IMR-90 (cell line): ENCODE results near the gene UTP14A. TPM values are rescaled to one million over a fixed set of nuclear protein-coding genes. Genes with fewer than 3 reads are reported as not detected.

Source experiments
- ATAC-seq: fragments of 200-7000 bp; cut with Tn5 transposase; 2 replicates; pipeline ENCODE4 v1.9.1; 2020; ENCODE audit warnings: low read depth, mild to moderate bottlenecking, moderate library complexity
- BruUV-seq: library from RNA; stranded (reverse); fragments of 400-500 nt; replicated peaks from 2 replicates; lab custom pipeline; 2021; lab: Mats Ljungman, UMichigan
- CTCF ChIA-PET: fragments of 300-600 bp; formaldehyde crosslinking; extraction: SDS; loops from one replicate; lab custom pipeline; 2021; ENCODE audit warnings: antibody characterized with exemption; lab: Yijun Ruan, JAX
- POLR2A ChIA-PET: fragments of 300-600 bp; sonication (Branson Sonifier 250); formaldehyde crosslinking; loops from one replicate; lab custom pipeline; 2022; ENCODE audit warnings: antibody characterized with exemption; ENCODE audit not compliant: unreplicated experiment; lab: Charles Lee
- DNase-seq: peaks from one replicate; pipeline ENCODE4 v3.0.0; 2013
- H2AFZ ChIP-seq: replicated peaks from 2 replicates; pipeline ENCODE3; 2013; ENCODE audit warnings: low read length, mild to moderate bottlenecking; ENCODE audit not compliant: poor library complexity
- H2AK5ac ChIP-seq: 2 replicates; pipeline ENCODE4 v1.6.1; 2013; ENCODE audit warnings: low read depth, low read length, inconsistent platforms
- H2AK9ac ChIP-seq: replicated peaks from 2 replicates; pipeline ENCODE3; 2013; ENCODE audit warnings: mild to moderate bottlenecking, low read depth, low read length, moderate library complexity; ENCODE audit not compliant: poor library complexity
- H2BK120ac ChIP-seq: 2 replicates; pipeline ENCODE4 v1.6.1; 2013; ENCODE audit warnings: low read depth, low read length, inconsistent platforms
- H2BK15ac ChIP-seq: 3 replicates; pipeline ENCODE4 v1.6.1; 2013; ENCODE audit warnings: low read depth, low read length, inconsistent platforms
- H2BK20ac ChIP-seq: 2 replicates; pipeline ENCODE4 v1.6.1; 2013; ENCODE audit warnings: low read depth, mild to moderate bottlenecking, inconsistent platforms, low read length, moderate library complexity
- H2BK5ac ChIP-seq: 2 replicates; pipeline ENCODE4 v1.6.1; 2013; ENCODE audit warnings: mild to moderate bottlenecking, low read depth, low read length, inconsistent platforms; ENCODE audit not compliant: poor library complexity, severe bottlenecking
- H3K14ac ChIP-seq: replicated peaks from 2 replicates; pipeline ENCODE4 v1.6.1; 2013; ENCODE audit warnings: low read depth, low read length, inconsistent platforms
- H3K18ac ChIP-seq: 2 replicates; pipeline ENCODE4 v1.6.1; 2013; ENCODE audit warnings: low read depth, low read length, control low read depth
- H3K23ac ChIP-seq: 2 replicates; pipeline ENCODE4 v1.6.1; 2013; ENCODE audit warnings: low read depth, low read length, inconsistent platforms
- H3K27ac ChIP-seq: 2 replicates; pipeline ENCODE4 v1.5.1; 2013; ENCODE audit warnings: mild to moderate bottlenecking, control low read depth, low read length; ENCODE audit not compliant: insufficient read depth
- H3K27me3 ChIP-seq: 2 replicates; pipeline ENCODE4 v1.6.1; 2013; ENCODE audit warnings: low read length; ENCODE audit not compliant: control insufficient read depth, insufficient read depth
- H3K36me3 ChIP-seq: 2 replicates; pipeline ENCODE4 v1.6.1; 2013; ENCODE audit warnings: low read length, mixed read lengths; ENCODE audit not compliant: control insufficient read depth, insufficient read depth
- H3K4ac ChIP-seq: 2 replicates; pipeline ENCODE4 v1.6.1; 2013; ENCODE audit warnings: low read depth, low read length, inconsistent platforms
- H3K4me1 ChIP-seq: 2 replicates; pipeline ENCODE4 v1.6.1; 2013; ENCODE audit warnings: low read length, mixed read lengths; ENCODE audit not compliant: control insufficient read depth, insufficient read depth
- H3K4me2 ChIP-seq: 2 replicates; pipeline ENCODE4 v1.6.1; 2013; ENCODE audit warnings: low read depth, mild to moderate bottlenecking, control low read depth, low read length, moderate library complexity
- H3K4me3 ChIP-seq: 2 replicates; pipeline ENCODE4 v1.5.1; 2013; ENCODE audit warnings: low read depth, mild to moderate bottlenecking, control low read depth, low read length, moderate library complexity; ENCODE audit not compliant: insufficient read depth
- H3K56ac ChIP-seq: 2 replicates; pipeline ENCODE4 v1.6.1; 2013; ENCODE audit warnings: low read length, inconsistent platforms; ENCODE audit not compliant: insufficient read depth; ENCODE audit errors: extremely low read depth
- H3K79me1 ChIP-seq, 2 experiments: 2 replicates each; pipeline ENCODE4 v1.6.1; 2013; ENCODE audit warnings: low read length in 2 of 2, inconsistent platforms in 1 of 2, low read depth in 1 of 2
- H3K9ac ChIP-seq: 2 replicates; pipeline ENCODE4 v1.6.1; 2013; ENCODE audit warnings: low read depth, low read length, control low read depth
- H3K9me1 ChIP-seq: 2 replicates; pipeline ENCODE4 v1.6.1; 2013; ENCODE audit warnings: low read length, inconsistent platforms; ENCODE audit not compliant: insufficient read depth
- H3K9me3 ChIP-seq: 2 replicates; pipeline ENCODE4 v1.6.1; 2013; ENCODE audit warnings: low read length; ENCODE audit not compliant: control insufficient read depth, insufficient read depth
- H4K20me1 ChIP-seq: 2 replicates; pipeline ENCODE4 v1.6.1; 2013; ENCODE audit warnings: low read length, inconsistent platforms; ENCODE audit not compliant: insufficient read depth
- H4K5ac ChIP-seq: 2 replicates; pipeline ENCODE4 v1.6.1; 2013; ENCODE audit warnings: mild to moderate bottlenecking, low read depth, low read length, control low read depth
- H4K8ac ChIP-seq, 2 experiments: 2 replicates each; pipeline ENCODE4 v1.6.1; 2013; ENCODE audit warnings: low read depth in 2 of 2, low read length in 2 of 2, control low read depth in 1 of 2, inconsistent platforms in 1 of 2
- H4K91ac ChIP-seq: 2 replicates; pipeline ENCODE4 v1.6.1; 2013; ENCODE audit warnings: low read depth, low read length, inconsistent platforms; ENCODE audit not compliant: insufficient read depth
- BHLHE40 ChIP-seq: fragments of 150-350 bp; IDR thresholded peaks from 2 replicates; pipeline ENCODE4 v1.6.1; 2016; ENCODE audit warnings: mild to moderate bottlenecking, low read depth, low read length
- CEBPB ChIP-seq: IDR thresholded peaks from 2 replicates; pipeline ENCODE4 v1.6.1; 2012; ENCODE audit warnings: low read depth, low read length, improper control_type of control experiment
- CHD1 ChIP-seq: IDR thresholded peaks from 2 replicates; pipeline ENCODE4 v1.6.1; 2012; ENCODE audit warnings: low read depth, low read length, improper control_type of control experiment
- ELK1 ChIP-seq: fragments of 150-350 bp; IDR thresholded peaks from 2 replicates; pipeline ENCODE4 v1.6.1; 2016; ENCODE audit warnings: low read depth, mild to moderate bottlenecking, low read length, moderate library complexity, borderline replicate concordance
- FOS ChIP-seq: fragments of 150-350 bp; IDR thresholded peaks from 2 replicates; pipeline ENCODE4 v1.6.1; 2016; ENCODE audit warnings: low read depth, low read length
- MAFK ChIP-seq: IDR thresholded peaks from 2 replicates; pipeline ENCODE4 v1.6.1; 2012; ENCODE audit warnings: low read depth, low read length, improper control_type of control experiment
- MAZ ChIP-seq: IDR thresholded peaks from 2 replicates; pipeline ENCODE4 v1.6.1; 2012; ENCODE audit warnings: low read depth, mild to moderate bottlenecking, low read length, improper control_type of control experiment, moderate library complexity, borderline replicate concordance
- MXI1 ChIP-seq: IDR thresholded peaks from 2 replicates; pipeline ENCODE4 v1.6.1; 2012; ENCODE audit warnings: low read depth, mild to moderate bottlenecking, low read length, moderate library complexity, borderline replicate concordance
- NFE2L2 ChIP-seq: fragments of 150-350 bp; IDR thresholded peaks from 2 replicates; pipeline ENCODE4 v1.6.1; 2016; ENCODE audit warnings: low read depth, mild to moderate bottlenecking, low read length
- POLR2A ChIP-seq: IDR thresholded peaks from 2 replicates; pipeline ENCODE4 v1.6.1; 2012; ENCODE audit warnings: mild to moderate bottlenecking, low read depth, low read length
- RAD21 ChIP-seq: IDR thresholded peaks from 2 replicates; pipeline ENCODE4 v1.6.1; 2012; ENCODE audit warnings: low read length, improper control_type of control experiment
- RCOR1 ChIP-seq: IDR thresholded peaks from 2 replicates; pipeline ENCODE4 v1.6.1; 2012; ENCODE audit warnings: mild to moderate bottlenecking, low read length, improper control_type of control experiment; ENCODE audit not compliant: insufficient replicate concordance
- RFX5 ChIP-seq: IDR thresholded peaks from 2 replicates; pipeline ENCODE4 v1.8.0; 2012; ENCODE audit warnings: low read depth, mild to moderate bottlenecking, low read length, moderate library complexity
- SMC3 ChIP-seq: fragments of 150-350 bp; IDR thresholded peaks from 2 replicates; pipeline ENCODE4 v1.6.1; 2016; ENCODE audit warnings: low read depth, mild to moderate bottlenecking, antibody characterized with exemption, low read length, moderate library complexity
- USF2 ChIP-seq: fragments of 150-350 bp; IDR thresholded peaks from 2 replicates; pipeline ENCODE4 v1.6.1; 2017; ENCODE audit warnings: mild to moderate bottlenecking, antibody characterized with exemption, low read length, low read depth
- WGBS, 2 experiments: methylation state at CpG; one replicate each; pipeline versions ENCODE4 v1.1.5 to v1.1.7; 2013; ENCODE audit warnings: missing lambda C conversion rate in 2 of 2; ENCODE audit not compliant: insufficient read length in 1 of 2; ENCODE audit errors: extremely low coverage in 2 of 2; 5-methylcytosine and 5-hydroxymethylcytosine counted together
- dilution Hi-C: fragments of 300-500 bp; cut with HindIII; formaldehyde crosslinking; loops from one replicate; pipeline ENCODE4 v1.14.3; 2018; ENCODE audit warnings: low sequenced_read_pairs; ENCODE audit not compliant: unreplicated experiment
- in situ Hi-C: fragments of 300-500 bp; cut with MboI; formaldehyde crosslinking; loops from 3 replicates; pipeline ENCODE4 v1.14.3; 2019; ENCODE audit warnings: low sequenced_read_pairs, inconsistent platforms, mixed read lengths
- intact Hi-C: fragments of 100-400 bp; cut with micrococcal nuclease; formaldehyde crosslinking; loops from 2 replicates; pipeline ENCODE4 v1.10.0; 2022
- polyA plus RNA-seq, 3 experiments: library from polyadenylated mRNA; depleted of rRNA; stranded (reverse); fragments of >200 nt; gene quantifications; 2 replicates each; pipeline ENCODE4 v1.2.3, GENCODE V29; 2012; ENCODE audit warnings: low replicate concordance in 1 of 3
- total RNA-seq: library from RNA; depleted of rRNA; stranded (reverse); fragments of >200 nt; gene quantifications from 2 replicates; pipeline ENCODE4 v1.2.3, GENCODE V29; 2012
- TF ChIP-seq, protein P1 (sequence below): conservative IDR thresholded peaks from 2 replicates; pipeline ENCODE4 v1.5.1; 2012; ENCODE audit warnings: mild to moderate bottlenecking, low read depth, low read length, improper control_type of control experiment

UTP14A gene
- total and polyA plus RNA-seq, 2 of the 4 experiments (the other 2 are of a cell fraction) = 13.8 to 15.2 TPM

DNA sequence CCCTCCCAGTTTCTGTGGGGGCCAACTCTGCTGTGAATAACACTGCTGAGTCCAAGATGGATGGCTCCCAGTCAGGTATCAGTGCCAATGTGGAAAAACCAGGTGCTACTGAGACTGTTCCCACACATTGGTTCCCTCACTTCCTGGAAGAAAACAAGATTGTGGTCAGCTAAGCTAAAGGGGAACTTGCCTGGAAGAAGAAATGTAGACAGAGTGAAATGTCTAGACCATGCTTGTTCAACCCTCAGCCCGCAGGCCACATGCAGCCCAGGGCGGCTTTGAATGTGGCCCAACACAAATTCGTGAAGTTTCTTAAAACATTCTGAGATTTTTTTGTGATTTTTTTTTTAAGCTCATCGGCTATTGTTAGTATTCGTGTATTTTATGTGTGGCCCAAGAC is 28.6 kb upstream of the UTP14A start:
- intact Hi-C loops = no loop called here

More for the DNA sequence above, 28.6 kb upstream of the UTP14A start:
- Histone ChIP-seq H3K9ac (no peak overlapping the region), H2AK9ac (no peak overlapping the region), H4K8ac (no peak overlapping the region; a peak in 1 of 4 replicates), H3K56ac (no peak overlapping the region), H2BK5ac (no peak overlapping the region), H3K27ac (no peak overlapping the region), H4K20me1 (no peaks in the 10 kb centered on the region), H3K4me3 (no peak overlapping the region), H3K36me3 (no peaks in the 10 kb centered on the region), H3K27me3 (peaks cover 7% of the 10 kb centered on the region), H3K79me1 (no peaks in the 10 kb centered on the region), H3K14ac (no peak overlapping the region), H4K5ac (no peak overlapping the region), H3K9me3 (no peaks in the 10 kb centered on the region), H4K91ac (no peak overlapping the region), H3K4me1 (no peaks in the 10 kb centered on the region), H3K18ac (no peak overlapping the region), H2AK5ac (no peak overlapping the region), H3K23ac (no peak overlapping the region), H3K4ac (peak overlapping the region; percentile 39; the same call in 1 of the 2 replicates), H2BK15ac (peak overlapping the region; percentile 68; the same call in 1 of the 3 replicates), H3K9me1 (peaks cover 4% of the 10 kb centered on the region; the same call in 1 of the 2 replicates), H2BK120ac (no peak overlapping the region; the same call in none of the 2 replicates), H2BK20ac (no peak overlapping the region), H2AFZ (no peak overlapping the region), H3K4me2 (no peak overlapping the region)
- TF ChIP-seq MAFK (no peak), NFE2L2 (no peak), RCOR1 (no peak), MAZ (no peak), SMC3 (no peak), FOS (no peak), ELK1 (no peak), BHLHE40 (no peak), MXI1 (no peak), USF2 (no peak), CHD1 (no peak), POLR2A (no peak), RFX5 (no peak), RAD21 (no peak), CEBPB (no peak)
- TF ChIP-seq, protein P1, sequence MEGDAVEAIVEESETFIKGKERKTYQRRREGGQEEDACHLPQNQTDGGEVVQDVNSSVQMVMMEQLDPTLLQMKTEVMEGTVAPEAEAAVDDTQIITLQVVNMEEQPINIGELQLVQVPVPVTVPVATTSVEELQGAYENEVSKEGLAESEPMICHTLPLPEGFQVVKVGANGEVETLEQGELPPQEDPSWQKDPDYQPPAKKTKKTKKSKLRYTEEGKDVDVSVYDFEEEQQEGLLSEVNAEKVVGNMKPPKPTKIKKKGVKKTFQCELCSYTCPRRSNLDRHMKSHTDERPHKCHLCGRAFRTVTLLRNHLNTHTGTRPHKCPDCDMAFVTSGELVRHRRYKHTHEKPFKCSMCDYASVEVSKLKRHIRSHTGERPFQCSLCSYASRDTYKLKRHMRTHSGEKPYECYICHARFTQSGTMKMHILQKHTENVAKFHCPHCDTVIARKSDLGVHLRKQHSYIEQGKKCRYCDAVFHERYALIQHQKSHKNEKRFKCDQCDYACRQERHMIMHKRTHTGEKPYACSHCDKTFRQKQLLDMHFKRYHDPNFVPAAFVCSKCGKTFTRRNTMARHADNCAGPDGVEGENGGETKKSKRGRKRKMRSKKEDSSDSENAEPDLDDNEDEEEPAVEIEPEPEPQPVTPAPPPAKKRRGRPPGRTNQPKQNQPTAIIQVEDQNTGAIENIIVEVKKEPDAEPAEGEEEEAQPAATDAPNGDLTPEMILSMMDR = no peak
- DNase-seq (no peak), ATAC-seq (no peak)
- in situ Hi-C loops (no loop called here), dilution Hi-C loops (no loop called here)
- no CpG with 5 or more reads among the region's 5 CpGs for WGBS, 2 experiments
- CTCF ChIA-PET = no interaction called here
- POLR2A ChIA-PET = no interaction called here
- no TSS peak for BruUV-seq
